Activated gamma-delta T cell (primary cell): ENCODE results near the gene VGLL1.

Experiments used
- DNase-seq: peaks from one replicate; lab custom pipeline; 2025; lab: John Stamatoyannopoulos, UW

VGLL1 gene

GRCh38 chrX:136551410-136551809, 19.4 kb downstream of the VGLL1 start:
- DNase-seq = no peak

GRCh38 chrX:136555694-136556093, 23.7 kb downstream of the VGLL1 start:
- DNase-seq = no peak

- no peak for DNase-seq
Observed at GRCh38 chrX:136572030-136572429, 40.0 kb downstream of the VGLL1 start.

- DNase-seq = no peak
Observed at GRCh38 chrX:136574548-136574947, 42.5 kb downstream of the VGLL1 start.

- DNase-seq = peak; percentile 10
Observed at GRCh38 chrX:136577552-136577951, 45.5 kb downstream of the VGLL1 start.

- no peak for DNase-seq
Observed at GRCh38 chrX:136580316-136580715, 48.3 kb downstream of the VGLL1 start.

- DNase-seq = no peak
Observed at GRCh38 chrX:136582624-136583023, 50.6 kb downstream of the VGLL1 start.

GRCh38 chrX:136584545-136584944, 52.5 kb downstream of the VGLL1 start:
- DNase-seq = no peak

- no peak for DNase-seq
Observed at GRCh38 chrX:136585262-136585661, 53.2 kb downstream of the VGLL1 start.

GRCh38 chrX:136585960-136586359, 53.9 kb downstream of the VGLL1 start:
- DNase-seq = no peak

GRCh38 chrX:136586386-136586785, 54.4 kb downstream of the VGLL1 start:
- no peak for DNase-seq

- no peak for DNase-seq
Observed at GRCh38 chrX:136587532-136587931, 55.5 kb downstream of the VGLL1 start.

GRCh38 chrX:136588036-136588435, 56.0 kb downstream of the VGLL1 start:
- DNase-seq = no peak

- DNase-seq = no peak
Observed at GRCh38 chrX:136589966-136590365, 58.0 kb downstream of the VGLL1 start.

GRCh38 chrX:136597356-136597755, 65.3 kb downstream of the VGLL1 start:
- DNase-seq = no peak

- DNase-seq = no peak
Observed at GRCh38 chrX:136597954-136598353, 65.9 kb downstream of the VGLL1 start.

- DNase-seq = no peak
Observed at GRCh38 chrX:136598631-136599030, 66.6 kb downstream of the VGLL1 start.

GRCh38 chrX:136600059-136600458, 68.0 kb downstream of the VGLL1 start:
- DNase-seq = no peak
